GM21367 (cell line): ENCODE data around the gene TP53TG5.

Experiments used
- ATAC-seq: cut with Tn5 transposase; IDR thresholded peaks from one replicate; pipeline ENCODE4 v1.9.1; 2021; ENCODE audit not compliant: unreplicated experiment

TP53TG5 gene

DNA sequence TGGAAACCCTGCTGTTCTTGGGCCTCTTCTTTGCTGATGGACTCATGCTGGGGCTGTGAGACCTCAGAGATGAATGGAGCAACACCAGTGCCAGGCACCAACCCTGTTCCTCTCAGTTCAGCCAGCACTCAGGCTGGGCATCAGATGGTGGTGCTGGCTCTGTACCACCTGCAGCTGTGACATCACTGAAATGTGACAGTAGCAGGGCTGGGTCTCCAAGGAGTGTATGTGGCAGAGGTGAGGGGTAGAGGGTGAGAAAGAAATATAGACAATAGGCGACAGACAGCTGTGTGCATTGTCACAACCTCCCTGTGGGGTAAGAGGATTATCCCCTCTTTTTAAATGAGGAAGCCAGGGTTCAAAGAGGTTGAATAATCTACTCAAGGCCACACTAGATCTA lies at the start of gene TP53TG5:
TSS of gene TP53TG5 (minus strand) at position 135 of the 400 bp plus-strand sequence. CDS start at position 46, 89 bp downstream.
- ATAC-seq, result no peak

DNA sequence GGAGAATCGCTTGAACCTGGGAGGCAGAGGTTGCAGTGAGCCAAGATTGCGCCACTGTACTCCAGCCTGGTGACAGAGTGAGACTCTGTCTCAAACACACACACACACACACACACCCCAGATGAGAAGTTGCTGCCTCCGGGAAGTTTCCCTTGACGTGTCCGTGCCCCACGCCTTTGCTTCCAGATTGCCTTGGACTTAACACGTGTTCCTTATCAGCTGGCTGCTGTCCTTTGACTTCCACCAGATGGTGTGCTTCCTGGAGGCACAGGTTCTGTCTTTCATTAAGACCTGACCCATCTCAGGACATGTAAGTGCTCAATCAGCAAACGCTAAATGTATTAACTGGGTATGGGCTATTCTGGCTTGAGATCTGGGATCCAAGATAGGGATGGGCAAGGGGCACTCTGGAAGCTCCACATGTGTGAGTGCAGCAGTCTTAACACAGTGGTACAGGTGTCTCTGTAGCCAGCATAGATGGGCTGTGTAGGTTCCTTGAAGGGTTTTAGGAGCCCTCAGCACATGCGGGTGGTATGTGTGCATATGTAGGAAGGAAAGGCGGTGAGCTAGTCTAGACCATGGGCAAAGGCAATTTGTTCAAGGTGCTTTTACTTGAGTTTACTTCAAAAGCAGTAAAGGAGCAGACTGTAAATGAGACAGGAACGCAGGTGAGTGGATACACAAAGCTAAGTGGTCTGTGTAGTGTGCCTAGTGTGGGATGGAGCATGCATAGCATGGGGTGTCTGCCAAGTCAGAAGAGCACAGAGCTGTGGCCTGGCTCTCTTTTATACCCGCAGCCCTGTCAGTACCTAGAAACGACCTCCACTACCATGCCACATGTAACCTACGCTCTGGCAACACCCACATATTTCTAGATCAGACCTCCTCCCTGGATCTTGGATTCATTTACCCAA lies 49.4 kb upstream of the TP53TG5 start:
- no peak for ATAC-seq

GRCh38 chr20:45426320-45427016 lies 48.3 kb upstream of the TP53TG5 start:
- no peak for ATAC-seq

DNA sequence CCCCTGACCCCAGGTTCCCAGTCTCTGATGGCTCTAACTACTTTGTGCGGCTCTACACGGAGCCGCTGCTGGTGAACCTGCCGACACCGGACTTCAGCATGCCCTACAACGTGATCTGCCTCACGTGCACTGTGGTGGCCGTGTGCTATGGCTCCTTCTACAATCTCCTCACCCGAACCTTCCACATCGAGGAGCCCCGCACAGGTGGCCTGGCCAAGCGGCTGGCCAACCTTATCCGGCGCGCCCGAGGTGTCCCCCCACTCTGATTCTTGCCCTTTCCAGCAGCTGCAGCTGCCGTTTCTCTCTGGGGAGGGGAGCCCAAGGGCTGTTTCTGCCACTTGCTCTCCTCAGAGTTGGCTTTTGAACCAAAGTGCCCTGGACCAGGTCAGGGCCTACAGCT lies 47.4 kb upstream of the TP53TG5 start:
- no peak for ATAC-seq

- no peak for ATAC-seq
These were observed 45.6 kb upstream of the TP53TG5 start for GRCh38 chr20:45423700-45424099.

- no peak for ATAC-seq
These were observed 42.0 kb upstream of the TP53TG5 start for GRCh38 chr20:45420125-45420524.

DNA sequence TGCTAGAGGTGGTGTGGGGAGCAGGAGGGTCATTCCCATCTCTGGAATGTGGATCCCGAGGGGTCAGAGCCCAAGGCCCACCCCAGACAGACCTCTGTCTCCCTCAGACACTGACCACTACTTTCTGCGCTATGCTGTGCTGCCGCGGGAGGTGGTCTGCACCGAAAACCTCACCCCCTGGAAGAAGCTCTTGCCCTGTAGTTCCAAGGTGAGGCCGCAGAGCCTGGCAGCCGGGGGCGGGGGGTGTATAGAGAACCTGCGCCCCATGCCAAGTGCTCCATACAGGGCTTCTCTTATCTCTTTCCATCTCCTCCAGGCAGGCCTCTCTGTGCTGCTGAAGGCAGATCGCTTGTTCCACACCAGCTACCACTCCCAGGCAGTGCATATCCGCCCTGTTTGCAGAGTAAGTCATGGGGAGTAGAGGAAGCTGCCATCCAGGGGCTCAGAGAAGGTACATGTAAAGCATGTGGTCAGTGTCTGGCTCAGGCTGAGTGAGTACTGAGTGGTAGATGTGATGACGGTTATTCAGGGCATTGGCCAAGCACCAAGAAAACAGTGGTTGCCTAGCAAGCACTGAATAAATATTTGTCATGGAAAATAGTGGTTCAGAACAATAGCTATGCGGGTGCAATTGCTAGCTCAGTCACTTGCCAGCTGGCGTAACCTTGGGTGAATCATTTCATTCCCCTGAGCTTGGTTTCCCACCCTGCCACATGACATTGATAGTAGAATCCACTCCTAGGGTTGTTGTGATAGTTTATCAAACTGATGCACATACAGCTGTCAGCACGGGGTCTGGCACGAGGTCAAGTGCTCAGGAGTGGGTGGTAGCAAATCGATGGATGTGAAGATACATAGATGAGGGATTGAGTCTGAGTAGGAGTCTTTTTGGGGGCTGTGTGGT lies 41.3 kb upstream of the TP53TG5 start:
- peak; percentile 69 for ATAC-seq

- no peak for ATAC-seq
These were observed 38.8 kb upstream of the TP53TG5 start for GRCh38 chr20:45416917-45417316.

GRCh38 chr20:45415822-45416637 lies 37.9 kb upstream of the TP53TG5 start, which contains the start of gene PIGT:
TSS of gene PIGT (plus strand) at chr20:45416141. CDS start at chr20:45416157, 16 bp downstream.
- peak; percentile 47 for ATAC-seq

- ATAC-seq, result no peak
These were observed 35.4 kb upstream of the TP53TG5 start for GRCh38 chr20:45413479-45413878.

DNA sequence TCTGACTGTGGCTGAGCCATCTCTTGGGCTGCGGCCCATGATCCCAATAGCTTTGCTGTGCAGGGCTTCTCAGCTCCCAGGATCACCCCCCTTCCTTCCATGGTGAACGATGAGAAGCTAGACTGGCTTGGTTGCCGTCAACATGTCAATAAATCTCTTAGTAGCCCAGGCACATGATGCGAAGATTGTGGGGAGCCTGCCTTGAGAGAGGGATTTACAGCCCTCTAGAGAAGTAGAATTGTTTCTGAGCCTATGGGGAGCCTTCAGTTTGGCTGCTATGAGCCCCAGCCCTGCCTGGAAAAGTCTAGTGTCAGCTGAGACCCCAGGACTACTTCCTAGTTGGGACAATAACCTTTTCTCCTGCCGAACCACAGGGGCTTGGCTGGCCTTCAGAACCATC lies 34.5 kb upstream of the TP53TG5 start:
- no peak for ATAC-seq

DNA sequence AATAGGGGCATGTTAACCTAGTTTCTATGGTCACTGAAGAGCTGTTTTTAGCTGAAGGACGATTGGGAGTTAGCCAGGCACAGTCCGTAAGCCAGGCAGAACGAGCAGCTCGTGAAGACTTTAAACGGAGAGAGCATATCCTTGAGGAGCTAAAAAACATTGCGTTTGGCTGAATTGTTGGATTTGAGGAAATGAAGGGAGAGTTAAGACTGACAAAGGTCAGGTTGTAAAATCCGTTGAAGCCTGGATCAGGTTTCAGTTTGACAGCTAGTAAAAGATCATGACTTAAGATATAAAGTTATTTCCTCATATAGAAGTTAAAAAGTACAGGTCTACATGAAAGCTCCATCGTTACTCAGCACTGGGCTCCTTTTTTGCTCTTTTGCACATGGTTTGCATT lies 32.8 kb upstream of the TP53TG5 start:
- no peak for ATAC-seq

DNA sequence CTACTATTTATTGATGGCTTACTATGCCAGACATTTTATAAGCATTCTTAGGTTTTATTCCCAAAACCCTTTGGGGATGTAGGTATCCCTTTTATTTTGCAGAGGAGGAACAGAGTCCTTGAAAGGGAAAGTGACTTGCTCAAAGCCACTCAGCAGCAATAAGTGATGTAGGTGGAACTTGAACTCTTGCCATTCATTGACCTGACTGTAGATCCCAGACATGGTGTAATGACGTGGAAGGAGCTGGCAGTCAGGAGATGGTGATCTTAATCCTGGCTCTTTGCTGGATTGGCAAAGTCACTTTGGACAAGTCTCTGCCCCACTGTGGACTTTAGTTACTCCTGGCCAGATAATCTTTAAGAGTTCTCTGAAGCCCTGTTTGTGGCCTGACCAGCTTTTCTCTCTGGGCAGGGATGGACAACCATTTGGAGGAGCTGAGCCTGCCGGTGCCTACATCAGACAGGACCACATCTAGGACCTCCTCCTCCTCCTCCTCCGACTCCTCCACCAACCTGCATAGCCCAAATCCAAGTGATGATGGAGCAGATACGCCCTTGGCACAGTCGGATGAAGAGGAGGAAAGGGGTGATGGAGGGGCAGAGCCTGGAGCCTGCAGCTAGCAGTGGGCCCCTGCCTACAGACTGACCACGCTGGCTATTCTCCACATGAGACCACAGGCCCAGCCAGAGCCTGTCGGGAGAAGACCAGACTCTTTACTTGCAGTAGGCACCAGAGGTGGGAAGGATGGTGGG lies 31.6 kb upstream of the TP53TG5 start:
- ATAC-seq, result no peak

DNA sequence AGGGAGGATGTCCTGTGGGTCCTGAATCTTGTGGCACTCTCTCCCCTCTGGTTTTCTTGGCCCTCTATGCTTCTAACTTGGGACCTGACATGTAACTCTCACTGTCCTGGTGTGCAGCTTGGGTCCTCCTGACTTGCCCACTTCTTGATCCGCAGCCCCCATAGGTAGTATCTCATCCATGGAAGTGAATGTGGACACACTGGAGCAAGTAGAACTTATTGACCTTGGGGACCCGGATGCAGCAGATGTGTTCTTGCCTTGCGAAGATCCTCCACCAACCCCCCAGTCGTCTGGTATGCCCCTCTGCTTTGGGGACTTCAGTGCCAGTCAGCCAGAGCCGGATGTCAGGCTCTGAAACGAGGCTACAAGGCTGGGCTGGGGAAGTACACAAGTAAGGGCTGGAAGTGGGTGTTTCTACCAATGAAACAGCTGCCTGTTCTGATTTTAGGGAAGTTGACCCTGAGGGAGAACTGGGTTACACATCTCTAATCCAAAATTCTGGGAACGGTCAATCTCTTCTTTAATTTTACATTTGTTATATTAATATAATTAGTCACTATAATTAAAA lies 30.6 kb upstream of the TP53TG5 start:
- no peak for ATAC-seq

GRCh38 chr20:45407783-45408645 lies 29.9 kb upstream of the TP53TG5 start, which contains the start of gene DBNDD2:
TSS of gene DBNDD2 (plus strand) at chr20:45408289. CDS start at chr20:45408468, 179 bp downstream.
- ATAC-seq, result no peak

- ATAC-seq, result no peak
These were observed 29.1 kb upstream of the TP53TG5 start for GRCh38 chr20:45407067-45407745.

- ATAC-seq, result no peak
These were observed 28.3 kb upstream of the TP53TG5 start for GRCh38 chr20:45406260-45407066.
